GM19043 (cell line): ENCODE data around the gene ELAC1.
"Not testable (repeated sequence)": the region's sequence is repeated elsewhere in the genome, so short reads cannot be mapped to it uniquely, and the experiment has no call there.

Source experiments
- ATAC-seq: cut with Tn5 transposase; IDR thresholded peaks from one replicate; pipeline ENCODE4 v1.9.1; 2021; ENCODE audit warnings: low read depth; ENCODE audit not compliant: unreplicated experiment

Gene ELAC1, protein sequence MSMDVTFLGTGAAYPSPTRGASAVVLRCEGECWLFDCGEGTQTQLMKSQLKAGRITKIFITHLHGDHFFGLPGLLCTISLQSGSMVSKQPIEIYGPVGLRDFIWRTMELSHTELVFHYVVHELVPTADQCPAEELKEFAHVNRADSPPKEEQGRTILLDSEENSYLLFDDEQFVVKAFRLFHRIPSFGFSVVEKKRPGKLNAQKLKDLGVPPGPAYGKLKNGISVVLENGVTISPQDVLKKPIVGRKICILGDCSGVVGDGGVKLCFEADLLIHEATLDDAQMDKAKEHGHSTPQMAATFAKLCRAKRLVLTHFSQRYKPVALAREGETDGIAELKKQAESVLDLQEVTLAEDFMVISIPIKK

DNA sequence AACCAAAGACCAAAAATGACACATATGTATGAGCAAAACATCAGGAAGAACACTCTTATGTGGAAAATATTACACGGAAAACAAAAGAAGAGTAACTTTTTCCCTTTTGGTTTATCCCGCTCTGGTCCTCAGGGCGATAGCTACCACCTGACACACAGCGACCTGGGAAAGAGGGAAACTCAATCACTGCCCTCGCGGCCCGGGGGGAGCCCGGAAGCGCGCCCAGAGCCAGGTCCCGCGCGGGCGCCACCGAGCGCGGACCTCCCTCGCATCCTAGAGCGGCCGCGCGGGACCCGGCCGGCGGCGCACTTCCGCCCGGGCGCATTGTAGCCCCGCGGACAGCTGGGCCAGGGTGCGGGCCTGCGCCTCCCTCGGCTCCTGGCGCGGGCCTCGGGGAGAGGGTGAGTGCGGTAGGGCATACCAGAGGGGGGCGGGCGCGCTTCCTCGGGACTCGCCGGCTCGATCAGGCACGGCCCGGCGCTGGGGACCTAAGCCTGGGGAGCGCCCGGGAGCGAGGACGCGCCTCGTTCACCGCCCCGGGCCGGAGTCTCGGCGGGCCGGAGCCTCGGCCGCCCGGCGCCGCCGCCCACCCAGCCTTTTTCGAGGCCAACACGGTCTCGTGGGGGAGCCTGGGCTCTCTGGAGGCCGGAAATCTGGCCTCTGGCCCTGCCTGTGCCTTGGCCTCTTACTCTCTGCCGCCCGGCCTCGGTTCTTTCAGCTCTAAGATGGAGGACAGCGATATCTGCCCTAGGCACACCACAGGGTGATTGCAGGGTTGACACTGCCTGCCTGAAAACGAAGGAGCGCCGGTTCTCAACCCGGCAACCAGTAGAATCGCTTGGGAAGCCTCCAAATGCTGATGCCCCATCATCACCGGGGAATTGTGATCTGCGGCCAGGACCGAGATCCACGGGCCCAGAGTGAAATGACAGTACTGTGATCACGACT is at the start of gene ELAC1:
TSS of gene ELAC1 (plus strand) at position 327 of the 948 bp plus-strand sequence. CDS start 6,365 bp downstream, outside the sequence.
- peak; percentile 93 for ATAC-seq

DNA sequence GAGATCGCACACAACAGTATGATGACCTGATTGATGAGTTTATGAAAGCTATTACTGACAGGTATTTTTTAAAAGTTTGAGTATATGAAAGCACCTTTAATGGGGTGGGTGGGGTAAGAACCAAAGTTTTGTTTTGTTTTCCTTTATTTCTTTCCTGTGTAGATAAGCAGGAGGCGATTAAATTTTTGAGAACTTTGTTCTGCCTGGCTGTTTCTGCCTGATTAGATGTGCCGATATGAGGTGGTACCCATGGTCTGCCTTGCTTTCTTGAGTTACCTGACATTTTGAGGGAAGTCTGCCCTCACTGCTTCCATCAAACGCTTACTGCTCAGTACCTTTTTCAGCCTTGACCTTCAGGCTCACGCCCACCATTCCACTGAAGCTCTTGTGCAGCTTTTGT is 49.7 kb upstream of the ELAC1 start:
- no peak for ATAC-seq

DNA sequence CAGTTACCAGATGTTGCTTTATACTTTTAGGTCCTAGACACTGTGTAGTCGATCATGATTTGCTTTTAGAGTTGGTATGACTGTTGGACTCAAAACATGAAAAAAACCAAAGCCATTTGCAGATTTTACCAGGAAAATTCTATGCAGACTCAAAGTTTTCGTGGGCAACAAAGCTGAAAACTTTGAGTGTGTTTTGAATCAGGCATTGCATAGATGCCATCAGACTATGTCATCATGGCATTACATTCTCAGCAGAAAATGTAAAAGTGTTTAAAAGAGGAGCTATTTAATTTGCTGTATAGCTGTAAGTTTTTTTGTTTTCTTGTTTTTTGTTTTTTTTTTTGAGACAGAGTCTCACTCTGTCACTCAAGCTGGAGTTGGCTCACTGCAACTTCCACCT is 43.5 kb upstream of the ELAC1 start:
- no peak for ATAC-seq

GRCh38 chr18:50926521-50926920 is 41.3 kb upstream of the ELAC1 start:
- ATAC-seq, result no peak

DNA sequence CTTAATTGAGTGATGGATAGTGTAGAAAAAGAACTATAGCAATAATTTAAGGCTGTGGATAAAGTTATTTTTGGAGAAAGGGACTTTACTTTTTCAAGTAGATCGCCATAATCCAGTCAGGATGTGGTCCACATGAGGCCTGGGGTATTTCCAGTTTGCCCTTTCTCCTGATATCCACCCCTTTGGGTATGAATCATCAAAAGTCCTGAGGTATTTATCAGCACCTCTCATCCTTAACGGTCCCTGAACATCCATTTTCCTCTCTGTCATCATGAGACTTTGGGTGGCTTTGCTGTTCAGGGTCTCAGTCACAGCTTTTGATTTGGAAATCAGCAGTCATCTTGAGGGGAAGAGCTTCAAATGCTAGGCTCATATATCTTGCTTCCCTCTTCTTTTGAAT is 39.3 kb upstream of the ELAC1 start:
- ATAC-seq, result no peak

- ATAC-seq, result no peak
Measured at GRCh38 chr18:50933684-50934083, 34.2 kb upstream of the ELAC1 start.

- ATAC-seq, result no peak
Measured at GRCh38 chr18:50934545-50935211, 33.2 kb upstream of the ELAC1 start.

DNA sequence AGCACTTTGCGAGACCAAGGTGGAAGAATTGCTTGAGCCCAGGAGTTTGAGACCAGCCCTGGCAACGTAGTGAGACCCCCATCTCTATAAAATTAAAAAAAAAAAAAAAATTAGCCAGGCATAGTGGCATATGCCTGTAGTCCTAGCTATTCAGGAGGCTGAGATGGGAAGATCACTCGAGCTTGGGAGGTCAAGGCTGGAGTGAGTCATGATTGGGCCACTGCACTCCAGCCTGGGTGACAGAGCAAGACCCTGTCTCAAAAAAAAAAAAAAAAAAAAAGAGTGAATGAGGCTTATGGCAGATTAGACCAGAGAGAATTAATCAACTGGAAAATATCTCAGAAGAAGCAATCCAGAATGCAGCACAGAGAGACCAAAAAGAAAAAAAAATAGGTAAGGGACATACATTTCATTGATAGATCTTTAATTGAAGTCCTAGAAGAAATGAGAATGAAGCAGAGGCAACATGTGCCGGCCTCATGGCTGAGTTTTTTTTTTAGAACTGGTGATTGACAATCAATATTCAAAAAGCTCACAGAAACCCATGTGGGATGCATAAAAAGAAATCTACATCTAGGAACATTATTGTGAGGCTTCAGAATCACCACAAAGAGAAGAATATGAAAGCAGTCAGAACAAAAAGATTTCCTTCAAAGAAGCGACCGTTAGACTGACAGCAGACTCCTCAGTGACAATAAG is 32.2 kb upstream of the ELAC1 start:
- no peak for ATAC-seq

DNA sequence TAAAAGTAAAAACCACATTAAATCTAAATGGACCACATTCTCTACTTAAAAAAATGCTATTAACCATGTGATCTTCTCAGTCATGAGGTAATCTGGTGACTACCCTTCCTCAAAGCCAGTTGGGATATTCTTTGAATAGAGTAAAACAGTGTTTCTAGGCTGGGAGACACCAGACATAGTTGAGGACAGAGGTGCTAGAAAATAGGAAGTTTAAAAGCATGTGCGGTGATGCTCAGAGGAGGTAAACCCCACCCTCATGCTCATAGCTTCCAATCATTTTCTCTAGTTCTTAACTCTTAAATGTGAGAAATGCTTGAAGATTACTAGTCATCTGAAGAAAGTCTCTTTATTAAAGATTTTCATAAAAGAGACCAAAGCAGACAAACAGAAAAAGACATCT is 30.7 kb upstream of the ELAC1 start:
- no peak for ATAC-seq

- ATAC-seq, result no peak
Measured at GRCh38 chr18:50938912-50939311, 28.9 kb upstream of the ELAC1 start.

GRCh38 chr18:50944245-50944932 is 23.5 kb upstream of the ELAC1 start:
- no peak for ATAC-seq

DNA sequence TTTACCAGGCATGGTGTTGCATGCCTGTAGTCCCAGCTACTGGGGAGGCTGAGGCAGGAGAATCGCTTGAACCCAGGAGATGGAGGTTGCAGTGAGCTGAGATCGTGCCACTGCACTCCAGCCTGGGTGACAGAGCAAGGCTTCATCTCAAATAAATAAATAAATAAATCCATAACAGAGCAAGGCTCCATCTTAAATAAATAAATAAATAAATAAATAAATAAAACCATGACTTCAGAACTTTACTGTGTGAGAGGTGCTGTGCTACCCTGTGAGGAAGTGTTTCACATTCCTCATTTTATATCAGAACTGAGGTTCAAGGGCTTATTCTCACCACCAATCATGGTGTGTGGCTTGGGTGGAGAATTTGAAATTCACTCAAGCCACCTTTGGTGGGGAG is 21.9 kb upstream of the ELAC1 start:
- ATAC-seq, result not testable (repeated sequence)

DNA sequence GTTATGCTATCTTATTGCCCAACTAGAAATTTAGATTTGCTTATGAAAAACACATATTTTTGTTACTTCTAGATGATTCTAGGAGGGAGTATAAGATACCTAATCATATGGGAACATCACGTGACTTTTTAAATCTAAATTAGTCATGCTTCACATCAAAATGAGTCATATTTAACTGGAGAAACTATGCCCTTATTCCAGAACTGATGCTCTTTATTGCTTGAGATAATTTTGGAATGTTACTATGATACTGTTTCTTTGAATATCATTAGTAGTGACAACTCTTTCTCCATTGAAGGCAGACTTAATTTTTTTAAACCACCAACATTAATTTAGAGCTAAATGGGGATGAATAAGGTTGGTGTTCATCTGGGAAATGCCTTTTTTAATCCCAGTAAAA is 19.9 kb upstream of the ELAC1 start:
- ATAC-seq, result no peak

DNA sequence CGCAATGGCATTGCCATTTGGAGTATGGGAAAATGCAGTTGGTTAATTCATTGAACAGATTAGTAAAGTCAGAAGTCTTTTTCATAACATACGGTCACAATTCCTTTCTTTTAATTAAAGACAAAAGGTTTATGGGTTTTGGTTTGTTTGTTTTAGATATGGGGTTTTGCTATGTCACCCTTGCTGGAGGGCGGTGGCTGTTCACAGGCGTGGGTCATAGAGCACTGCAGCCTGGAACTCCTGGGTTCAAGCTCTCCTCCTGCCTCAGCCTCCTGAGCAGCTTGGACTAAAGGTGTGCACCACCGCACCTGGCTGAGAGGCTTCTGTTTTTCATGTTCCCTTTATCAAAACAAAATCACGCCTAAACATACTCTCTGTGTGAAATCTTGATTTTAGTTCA is 18.7 kb upstream of the ELAC1 start:
- ATAC-seq, result no peak

DNA sequence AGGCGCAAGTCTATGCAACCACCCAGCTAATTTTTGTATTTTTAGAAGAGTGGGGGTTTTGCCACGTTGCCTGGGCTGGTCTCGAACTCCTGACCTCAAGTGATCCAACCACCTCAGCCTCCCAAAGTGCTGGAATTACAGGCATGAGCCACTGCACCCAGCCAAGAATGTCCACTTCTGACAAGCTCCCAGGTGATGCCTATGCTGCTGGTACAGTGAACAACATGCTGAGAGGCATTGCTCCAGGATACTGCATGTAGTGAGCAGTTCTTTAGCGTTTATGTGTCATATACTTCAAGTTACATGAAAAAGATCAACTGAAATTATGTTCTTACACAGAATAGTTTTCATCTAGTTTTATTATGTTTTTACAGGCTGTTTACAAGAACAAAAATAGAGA is 17.2 kb upstream of the ELAC1 start:
- no peak for ATAC-seq

DNA sequence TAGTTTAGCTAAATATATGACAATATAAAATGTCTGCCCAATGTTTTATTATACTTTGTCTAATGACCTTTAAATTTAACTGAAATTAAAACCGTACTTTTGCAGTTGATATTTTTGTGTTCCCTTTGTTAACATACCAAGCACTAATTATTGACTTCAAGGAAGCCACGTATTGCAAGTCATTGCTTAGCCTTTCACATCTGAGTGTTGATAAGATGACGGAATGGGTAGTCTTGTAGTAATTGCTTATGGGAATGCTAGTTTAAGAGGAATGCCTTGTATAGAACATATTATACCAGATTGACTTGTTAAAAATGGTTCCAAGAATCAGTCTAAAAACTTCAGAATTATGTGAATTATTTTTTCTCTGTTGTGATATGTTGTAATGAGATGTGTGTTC is 14.0 kb upstream of the ELAC1 start:
- no peak for ATAC-seq

DNA sequence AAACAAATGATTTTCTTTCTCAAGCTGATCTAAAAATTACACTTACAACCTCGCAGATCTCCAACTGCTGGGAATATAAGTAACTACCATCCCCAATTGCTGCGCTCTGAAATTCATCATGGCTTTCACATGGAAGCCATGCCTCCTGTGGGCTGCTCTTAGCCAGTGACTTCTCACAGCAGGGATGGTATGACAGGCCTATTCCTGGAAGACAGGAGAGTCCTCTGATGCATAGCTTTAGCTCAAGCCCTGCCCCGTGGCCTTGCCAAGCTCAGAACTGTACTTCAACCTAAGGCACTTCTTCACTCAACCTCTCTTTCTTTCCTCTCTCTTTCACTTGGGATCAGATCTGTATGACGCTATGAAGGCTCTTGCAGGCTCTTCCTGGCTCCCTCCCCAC is 12.6 kb upstream of the ELAC1 start:
- ATAC-seq, result no peak

DNA sequence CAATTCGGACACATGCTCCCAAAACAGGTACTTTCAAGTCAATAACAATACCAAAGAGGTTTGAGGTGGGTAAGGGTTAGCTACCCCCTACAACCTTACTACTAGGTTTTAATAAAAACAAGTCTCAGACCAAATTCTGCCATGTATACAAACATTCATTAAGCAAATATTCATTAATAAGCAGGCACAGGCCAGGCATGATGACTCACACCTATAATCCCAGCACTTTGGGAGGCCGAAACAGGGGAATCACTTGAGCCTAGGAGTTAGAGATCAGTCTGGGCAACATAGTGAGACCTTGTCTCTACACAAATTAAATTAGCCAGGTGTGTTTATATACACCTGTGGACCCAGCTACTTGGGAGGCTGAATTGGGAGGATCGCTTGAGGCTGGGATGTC is 11.7 kb upstream of the ELAC1 start:
- ATAC-seq, result no peak

DNA sequence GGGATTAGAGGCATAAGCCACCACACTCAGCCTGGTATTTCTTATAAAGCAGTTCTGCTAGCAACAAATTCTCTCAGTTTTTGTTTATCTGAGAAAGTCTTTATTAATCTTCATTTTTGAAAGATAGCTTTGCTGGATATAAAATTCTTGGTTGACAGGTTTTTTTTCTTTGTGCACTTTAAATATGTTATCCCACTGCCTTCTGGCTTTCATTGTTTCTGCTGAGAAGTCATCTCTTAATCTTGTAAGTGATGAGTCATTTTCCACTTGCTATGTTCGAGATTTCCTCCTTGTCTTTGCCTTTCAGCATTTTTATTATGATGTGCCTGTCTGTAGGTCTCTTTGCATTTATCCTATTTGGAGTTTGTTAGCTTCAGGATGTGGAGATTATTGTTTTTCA is 5.9 kb upstream of the ELAC1 start:
- no peak for ATAC-seq

DNA sequence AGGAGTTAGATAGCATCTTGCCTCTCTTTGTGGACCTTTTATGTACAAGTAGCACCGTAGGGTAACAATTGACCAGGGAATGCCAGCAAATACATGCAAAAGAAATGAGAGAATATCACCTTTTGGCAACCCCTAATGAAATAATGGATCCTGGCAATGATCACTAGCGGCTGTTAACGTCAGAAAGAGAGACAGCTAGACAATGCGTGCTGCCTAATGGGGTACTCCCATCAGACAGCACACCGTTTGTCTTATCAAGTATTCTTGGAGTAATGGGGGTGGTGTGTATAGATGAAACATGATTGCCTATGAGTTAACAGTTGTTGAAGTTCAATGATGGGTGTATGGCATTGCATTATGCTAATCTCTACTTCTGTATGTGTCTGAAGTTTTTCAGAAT is 1.6 kb downstream of the ELAC1 start:
- ATAC-seq, result no peak
